ENCODE data around the gene NCOR2.

- TF ChIP-seq ARNT (IDR thresholded peaks at IDR 0.05) (no peak), BHLHE40 (IDR thresholded peaks at IDR 0.05; ENCODE audit: borderline replicate concordance) (no peak), CTBP1 (IDR thresholded peaks at IDR 0.05; ENCODE audit: borderline replicate concordance) (no peak), SP1 (IDR thresholded peaks at IDR 0.05) (no peak), L3MBTL2 (conservative IDR thresholded peaks at IDR 0.05) (no peak), SUZ12 (IDR thresholded peaks at IDR 0.05) (no peak)
Measured at GRCh38 chr12:124531281-124531745, 36.1 kb downstream of the NCOR2 start.
